Hypothalamus (tissue), 51 donors: ENCODE results near the gene SURF2.
"Not testable (repeated sequence)": the region's sequence is repeated elsewhere in the genome, so short reads cannot be mapped to it uniquely, and the experiment has no call there.

Experiments used
- DNase-seq, 51 donors: peaks; one replicate each; lab custom pipeline; 2025; lab: John Stamatoyannopoulos, UW

Gene SURF2

DNA sequence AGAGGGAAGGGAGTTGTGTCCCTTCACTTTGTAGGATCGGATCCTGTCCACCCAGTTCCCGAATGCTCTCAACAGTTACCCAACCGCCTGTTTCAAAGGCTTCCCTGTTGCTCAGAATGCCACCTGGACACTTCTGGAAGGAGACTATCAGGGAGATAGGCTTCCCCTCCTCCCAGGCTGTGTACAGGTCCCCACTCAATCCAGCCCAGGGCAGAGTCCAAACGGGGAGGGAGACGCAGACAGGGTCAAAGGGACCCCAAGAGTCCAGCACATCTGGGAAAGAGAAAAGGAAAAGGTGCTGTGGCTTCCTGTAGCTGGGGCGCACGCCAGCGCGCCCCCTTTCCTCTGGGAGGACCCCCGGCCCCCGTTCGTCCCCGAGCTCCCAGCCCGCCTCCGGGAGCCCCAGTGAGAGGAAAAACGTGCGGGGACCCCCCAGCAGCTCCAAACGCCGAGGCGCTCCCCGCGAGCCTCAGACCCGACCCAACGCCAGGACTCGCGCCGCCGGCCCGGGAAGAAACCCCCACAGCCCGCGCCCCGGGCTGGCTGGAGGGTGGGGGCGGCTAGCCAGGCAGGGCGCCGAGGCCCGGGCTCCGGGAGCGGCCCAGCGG is 18.9 kb downstream of the SURF2 start:
- peak in 1 of 51 donors; percentile 28 for DNase-seq

DNA sequence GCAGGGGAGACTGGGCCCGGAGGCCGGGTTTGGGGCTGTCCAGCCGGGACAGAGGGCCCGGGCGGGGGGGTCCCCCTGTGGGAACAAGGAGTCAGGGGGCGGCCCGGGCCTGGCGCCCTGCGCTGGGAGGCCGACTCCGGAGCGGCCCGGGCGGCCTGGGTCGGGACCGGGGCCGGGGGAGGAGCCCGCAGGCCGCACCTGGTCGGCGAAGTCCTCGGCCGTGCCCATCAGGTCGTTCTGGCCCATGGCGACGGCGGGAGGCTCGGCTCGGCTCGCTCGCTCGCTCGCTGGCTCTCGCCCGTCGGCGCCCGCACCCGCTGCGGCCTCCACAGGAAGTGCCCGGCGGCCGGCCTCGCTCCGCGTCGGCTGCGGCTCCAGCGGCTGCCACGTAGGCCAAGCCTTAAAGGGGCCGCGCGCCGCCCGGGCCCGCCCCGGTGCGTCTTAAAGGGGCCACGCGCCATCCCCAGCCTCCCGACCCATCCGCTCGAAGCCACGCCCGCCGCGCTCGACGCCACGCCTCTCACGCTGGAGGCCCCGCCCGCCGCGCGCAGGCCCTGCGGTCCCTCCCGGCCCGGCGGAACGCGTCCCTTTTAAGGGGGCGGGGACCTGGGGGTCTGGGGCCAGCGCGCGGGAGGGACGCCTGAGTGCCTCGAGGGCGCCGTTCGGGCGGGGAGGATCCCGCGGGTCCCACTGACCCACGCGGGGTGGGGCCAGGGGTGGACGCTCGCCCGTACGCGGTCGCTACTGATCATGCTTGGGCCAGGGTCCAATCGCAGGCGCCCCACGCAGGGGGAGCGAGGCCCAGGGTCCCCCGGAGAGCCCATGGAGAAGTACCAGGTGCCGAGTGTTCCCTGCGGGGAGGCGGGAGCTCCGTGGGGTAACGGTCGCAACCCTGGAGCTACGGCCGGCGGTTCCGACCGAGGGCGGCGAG is 19.6 kb downstream of the SURF2 start, which contains the start of the genes STKLD1 and SURF4:
Gene STKLD1, plus strand, starts transcription at position 643 of the 931 bp plus-strand sequence. Its CDS starts 108 bp downstream, at position 751.
Gene SURF4, minus strand, starts transcription at position 337 of the 931 bp plus-strand sequence. Its CDS starts 91 bp downstream, at position 246.
- DNase-seq: peak in 50 of 51 donors; percentile 46 to 98 (median 91)

DNA sequence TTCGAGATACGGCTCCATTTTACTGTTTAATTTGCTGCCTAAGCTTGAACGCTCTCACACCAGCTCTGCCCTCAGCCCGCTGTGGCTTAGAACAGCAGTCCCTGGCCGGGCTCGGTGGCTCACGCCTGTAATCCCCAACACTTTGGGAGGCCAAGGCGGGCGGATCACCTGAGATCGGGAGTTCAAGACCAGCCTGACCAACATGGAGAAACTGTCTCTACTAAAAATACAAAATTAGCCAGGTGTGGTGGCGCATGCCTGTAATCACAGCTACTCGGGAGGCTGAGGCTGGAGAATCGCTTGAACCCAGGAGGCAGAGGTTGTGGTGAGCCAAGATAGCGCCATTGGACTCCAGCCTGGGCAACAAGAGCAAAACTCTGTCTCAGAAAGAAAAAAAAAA is 20.9 kb downstream of the SURF2 start:
- DNase-seq: not testable (repeated sequence)

DNA sequence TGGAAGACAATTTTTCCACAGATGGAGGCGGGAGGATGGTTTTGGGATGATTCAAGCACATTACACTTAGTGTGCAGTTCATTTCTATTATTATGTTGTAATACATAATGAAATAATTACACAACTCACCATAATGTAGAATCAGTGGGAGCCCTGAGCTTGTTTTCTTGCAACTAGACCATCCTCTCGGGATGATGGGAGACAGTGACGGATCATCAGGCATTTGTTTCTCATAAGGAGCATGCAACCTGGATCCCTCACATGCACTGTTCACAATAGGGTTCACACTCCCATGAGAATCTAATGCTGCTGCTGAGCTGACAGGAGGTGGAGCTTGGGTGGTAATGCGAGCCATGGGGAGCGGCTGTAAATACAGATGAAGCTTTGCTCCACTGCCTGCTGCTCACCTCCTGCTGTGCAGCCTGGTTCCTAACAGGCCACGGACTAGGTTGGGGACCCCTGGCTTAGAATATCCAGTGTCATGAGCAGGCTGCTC is 21.4 kb downstream of the SURF2 start:
- DNase-seq: no peak

DNA sequence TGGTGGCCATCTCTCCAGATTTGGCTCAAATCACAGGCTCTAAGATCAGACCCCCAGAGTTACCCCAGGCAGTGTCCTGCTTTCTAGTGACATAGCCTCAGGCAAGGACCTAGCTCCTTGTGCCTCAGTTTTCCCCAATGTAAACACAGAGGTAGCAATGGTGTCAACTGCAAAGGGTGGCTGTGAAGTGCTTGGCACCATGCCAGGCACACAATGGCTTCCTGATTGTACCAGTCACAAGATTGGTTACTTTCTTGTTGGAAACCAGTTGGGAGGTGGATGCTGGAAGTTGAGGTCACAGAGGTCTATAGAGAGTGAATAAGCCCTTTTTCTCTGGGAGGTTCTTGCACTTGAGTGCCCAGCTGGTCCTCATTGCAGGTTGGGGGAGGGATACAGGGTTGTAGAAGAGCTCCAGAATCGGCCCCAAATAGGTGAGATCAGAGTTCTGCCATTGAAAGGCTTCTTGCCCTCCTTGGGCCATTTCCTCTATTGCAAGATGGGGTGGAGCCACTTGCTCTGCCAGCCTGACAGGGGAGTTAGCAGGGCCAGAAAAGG is 22.1 kb downstream of the SURF2 start:
- no peak for DNase-seq

DNA sequence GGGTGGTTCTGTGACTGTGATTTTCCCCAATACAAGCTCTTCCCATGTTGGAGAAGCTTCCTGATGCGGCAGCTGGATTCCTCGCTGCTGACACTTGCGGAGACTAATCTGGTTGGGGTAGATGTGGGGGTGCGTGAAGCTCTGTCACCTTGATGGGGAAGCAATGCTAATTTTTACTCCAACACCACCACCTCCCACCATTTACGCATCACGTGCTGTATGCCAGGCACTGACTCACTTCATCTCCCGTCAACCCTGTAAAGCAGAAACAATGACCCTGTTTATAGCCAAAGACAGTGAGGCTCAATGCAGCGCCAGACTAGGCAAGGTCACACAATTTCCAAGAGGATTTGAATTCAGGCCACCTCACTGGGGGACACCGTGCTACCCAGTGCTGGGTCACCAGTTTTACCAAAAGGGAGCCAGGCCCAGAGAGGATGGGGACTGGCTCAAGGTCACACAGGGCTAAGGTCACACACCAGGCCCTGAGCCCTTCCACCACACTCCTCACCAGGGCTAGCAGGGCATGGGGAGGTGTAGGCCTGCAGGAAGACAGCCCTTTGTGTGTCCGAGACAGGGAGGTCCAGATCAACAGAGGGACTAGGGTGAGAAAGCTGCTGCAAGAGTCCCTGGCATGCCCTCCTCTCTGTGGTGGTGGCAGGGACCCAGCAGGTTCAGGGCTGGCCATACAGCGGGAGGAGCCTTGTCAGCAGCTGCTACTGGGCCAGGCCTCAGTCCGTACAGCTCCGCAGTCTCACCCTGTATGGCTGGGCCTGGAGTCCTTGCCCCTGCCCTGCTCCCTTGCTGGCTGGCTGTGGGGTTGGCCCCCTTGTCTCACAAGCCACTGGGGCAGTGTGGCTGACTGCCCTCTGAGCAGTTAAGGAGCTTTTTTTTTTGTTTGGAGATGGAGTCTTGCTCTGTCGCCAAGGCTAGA is 23.1 kb downstream of the SURF2 start:
- peak in 13 of 51 donors; percentile 9 to 66 (median 30) for DNase-seq

DNA sequence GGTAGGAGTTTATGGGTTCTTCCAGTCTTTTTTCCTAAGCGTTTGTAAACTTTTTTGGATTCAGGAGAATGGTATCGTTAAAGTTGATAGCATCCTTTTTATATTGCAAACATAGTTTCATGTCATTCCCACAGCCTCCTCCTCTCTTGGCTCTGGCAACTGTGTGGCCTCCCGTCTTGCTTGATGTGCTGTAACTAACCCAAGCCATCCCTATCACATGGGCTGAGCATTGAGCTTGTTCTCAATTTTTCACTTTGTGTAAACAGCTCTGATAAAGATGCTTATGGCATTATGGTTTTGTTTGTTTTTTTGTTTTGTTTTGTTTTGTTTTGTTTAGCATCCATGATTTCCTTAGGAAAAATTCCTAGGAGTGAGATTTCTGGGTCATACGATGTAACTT is 24.4 kb downstream of the SURF2 start:
- no peak for DNase-seq

DNA sequence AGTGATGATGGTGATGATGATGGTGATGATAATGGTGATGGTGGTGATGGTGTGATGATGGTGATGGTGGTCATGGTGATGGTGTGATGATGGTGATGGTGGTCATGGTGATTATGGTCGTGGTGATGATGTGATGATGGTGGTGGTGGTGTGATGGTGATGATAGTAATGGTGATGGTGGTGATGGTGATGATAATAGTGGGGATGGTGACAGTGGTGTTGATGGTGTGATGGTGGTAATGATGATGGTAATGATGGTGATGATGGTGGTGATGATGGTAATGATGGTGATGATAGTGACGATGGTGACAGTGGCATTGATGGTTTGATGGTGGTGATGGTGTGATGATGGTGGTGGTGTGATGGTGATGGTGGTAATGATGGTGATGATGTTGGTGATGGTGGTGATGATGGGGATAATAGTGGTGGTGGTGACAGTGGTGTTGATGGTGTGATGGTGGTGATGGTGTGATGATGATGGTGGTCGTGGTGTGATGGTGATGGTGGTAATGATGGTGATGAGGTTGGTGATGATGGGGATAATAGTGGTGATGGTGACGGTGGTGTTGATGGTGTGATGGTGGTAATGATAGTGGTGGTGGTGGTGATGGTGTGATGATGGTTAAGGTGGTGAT is 26.3 kb downstream of the SURF2 start:
- DNase-seq: no peak

DNA sequence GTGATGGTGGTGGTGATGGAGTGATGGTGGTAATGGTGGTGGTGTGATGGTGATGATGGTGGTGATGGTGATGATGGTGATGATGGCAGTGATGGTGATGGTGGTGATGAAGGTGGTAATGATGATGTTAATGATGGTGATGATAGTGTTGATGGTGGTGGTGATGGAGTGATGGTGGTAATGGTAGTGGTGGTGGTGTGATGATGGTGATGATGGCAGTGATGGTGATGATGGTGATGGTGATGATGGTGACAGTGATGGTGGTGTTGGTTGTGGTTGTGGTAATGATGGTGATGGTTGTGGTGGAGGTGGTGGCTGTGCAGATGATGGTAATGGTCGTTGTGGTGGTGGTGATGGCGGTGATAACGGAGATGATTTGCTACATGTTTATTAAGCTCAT is 27.1 kb downstream of the SURF2 start:
- no peak for DNase-seq

DNA sequence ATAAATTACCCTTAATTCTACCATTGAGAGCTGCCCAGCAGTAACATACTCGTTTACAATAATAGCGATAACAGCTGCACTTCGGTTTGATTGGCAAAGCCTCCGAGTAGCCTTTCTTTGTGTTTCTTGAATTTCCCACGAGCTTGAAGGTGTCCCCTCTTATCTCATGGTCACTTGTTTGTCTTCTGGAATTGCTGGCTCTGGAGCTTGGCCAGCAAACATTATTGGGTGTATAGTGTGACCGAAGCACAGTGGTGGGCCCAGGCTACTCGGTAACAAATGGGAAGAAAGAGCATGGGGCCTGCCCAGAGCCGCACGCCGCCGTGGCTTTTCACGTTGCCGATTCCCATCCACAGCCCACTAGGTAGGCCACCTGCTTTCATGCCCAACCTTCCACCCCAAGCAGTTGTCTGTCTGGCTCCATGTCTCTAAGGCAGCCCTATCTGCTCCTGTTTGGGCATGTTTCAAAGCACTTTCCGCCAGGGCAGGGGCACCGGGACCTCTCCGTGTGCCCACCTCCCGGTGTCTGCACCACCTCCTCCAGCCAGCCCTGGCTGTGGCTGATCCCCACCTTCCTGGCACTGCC is 28.5 kb downstream of the SURF2 start:
- no peak for DNase-seq

DNA sequence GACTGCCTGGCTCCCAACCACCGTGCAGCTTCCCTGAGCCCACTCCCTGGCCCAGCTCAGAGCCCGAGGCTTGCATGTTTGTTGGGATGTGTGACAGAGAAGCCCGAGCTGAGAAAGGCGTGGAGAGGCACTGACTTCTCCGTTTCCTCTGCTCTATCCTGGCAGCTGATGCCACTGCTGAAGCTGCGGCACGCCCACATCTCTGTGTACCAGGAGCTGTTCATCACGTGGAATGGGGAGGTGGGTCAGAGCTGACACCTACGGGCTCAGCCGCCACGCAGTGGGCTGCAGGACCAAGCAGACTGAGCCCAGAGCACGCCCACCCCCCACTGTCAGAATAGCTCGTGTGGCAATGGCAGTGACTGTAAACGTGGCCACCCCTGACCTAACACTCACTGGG is 29.1 kb downstream of the SURF2 start:
- peak in 1 of 51 donors; percentile 46 for DNase-seq

DNA sequence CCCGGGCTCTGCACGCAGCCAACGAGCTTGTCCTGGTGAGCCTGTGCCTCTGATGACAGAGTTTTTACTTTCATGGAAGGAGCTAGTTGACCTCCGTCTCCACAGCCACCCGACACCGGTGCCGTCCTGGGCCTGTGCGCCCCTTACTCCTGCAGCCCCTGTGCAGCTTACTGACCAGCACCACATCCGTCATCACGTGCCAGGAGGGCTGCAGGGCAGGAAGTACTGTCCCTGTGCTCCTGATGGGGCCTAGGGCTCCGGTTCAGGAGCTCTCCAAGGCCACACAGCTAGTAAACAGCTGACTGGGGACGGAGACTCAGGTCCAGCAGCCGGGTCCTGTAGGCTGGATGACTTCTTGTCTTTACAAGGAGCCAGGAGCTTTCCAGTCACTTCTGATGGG is 30.0 kb downstream of the SURF2 start:
- no peak for DNase-seq

DNA sequence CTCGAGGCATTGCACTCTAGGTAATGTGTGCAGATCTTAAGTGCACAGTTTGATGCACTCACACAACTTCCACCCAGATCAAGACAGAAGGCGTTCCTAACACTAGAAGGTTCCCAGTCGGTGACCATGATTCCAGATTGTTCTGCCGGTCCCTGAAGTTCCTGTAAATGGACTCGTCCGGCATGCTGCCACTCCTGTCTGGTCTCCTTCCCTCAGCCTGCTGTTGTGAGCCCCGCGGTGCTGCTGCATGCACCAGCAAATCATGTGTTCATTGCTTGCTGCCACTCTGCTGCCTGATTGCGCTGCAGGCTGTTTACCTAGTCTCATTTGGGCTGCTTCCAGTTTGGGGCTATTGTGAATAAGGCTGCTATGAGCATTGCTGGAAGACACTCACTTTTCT is 31.3 kb downstream of the SURF2 start:
- no peak for DNase-seq

DNA sequence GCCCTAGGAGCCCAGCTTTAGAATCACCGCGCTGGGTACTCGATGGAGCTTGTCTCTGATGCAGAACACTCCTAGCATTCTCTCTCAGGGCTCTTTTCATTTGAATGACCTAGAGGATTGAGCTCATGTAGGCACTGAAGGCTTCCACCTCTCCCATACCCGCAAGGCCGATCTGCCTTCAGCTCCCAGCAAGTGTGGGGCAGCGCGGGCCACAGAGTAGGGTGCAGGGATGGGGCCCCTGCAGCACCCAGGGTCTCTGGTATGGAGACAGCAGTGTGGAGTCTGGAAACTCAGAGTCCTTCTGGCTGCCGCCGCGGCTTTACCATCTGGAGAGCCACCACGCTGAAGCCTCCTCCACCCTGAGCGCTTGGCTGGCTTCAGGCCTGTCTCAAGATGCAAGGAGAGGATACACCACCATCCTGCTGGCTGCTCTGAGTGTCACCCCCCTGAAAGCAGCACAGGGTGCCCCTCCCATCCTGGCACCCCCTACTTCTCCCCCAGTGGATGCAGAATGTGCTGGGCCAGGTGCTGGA is 32.7 kb downstream of the SURF2 start:
- no peak for DNase-seq

DNA sequence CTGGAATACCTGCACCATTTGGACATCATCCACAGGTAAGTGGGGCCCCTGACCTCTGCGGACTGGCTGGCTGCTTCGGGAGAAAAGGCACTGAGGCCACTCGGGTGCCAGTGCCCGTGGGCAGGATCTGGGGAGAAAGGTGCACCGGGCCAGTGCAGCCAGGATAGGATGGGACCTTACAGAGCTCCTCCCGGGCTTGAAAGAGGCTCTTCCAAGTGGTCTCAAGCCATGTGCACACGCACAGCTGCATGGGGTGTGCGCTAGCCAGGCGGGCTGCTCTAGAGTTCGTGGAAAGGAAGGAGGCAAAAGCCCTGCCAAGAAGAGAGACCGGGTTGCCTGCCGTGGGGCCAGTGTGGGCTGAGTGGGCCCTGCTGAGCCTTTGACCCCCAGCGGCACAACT is 33.2 kb downstream of the SURF2 start:
- DNase-seq: no peak

DNA sequence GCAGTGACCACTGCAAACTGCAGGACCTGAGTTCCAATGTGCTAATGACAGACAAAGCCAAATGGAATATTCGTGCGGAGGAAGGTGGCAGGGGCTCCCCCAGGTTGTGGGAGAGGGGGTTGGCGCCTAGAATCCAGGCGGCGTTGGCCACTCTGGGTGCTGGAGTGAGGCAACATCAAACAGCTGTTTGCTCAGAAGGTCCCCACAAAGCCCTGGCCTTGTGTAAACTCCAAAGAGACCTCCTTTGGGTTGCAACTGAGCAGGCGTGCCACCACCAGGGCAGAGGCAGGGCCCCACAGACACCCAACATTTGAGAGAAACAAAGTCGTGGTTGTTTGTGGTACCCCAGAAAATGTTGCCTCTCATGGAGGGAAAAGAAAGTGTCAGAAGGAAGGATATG is 34.4 kb downstream of the SURF2 start:
- DNase-seq: no peak

DNA sequence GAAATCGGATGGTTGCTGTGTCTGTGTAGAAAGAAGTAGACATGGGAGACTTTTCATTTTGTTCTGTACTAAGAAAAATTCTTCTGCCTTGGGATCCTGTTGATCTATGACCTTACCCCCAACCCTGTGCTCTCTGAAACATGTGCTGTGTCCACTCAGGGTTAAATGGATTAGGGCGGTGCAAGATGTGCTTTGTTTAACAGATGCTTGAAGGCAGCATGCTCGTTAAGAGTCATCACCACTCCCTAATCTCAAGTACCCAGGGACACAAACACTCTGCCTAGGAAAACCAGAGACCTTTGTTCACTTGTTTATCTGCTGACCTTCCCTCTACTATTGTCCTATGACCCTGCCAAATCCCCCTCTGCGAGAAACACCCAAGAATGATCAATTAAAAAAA is 35.1 kb downstream of the SURF2 start:
- DNase-seq: not testable (repeated sequence)

DNA sequence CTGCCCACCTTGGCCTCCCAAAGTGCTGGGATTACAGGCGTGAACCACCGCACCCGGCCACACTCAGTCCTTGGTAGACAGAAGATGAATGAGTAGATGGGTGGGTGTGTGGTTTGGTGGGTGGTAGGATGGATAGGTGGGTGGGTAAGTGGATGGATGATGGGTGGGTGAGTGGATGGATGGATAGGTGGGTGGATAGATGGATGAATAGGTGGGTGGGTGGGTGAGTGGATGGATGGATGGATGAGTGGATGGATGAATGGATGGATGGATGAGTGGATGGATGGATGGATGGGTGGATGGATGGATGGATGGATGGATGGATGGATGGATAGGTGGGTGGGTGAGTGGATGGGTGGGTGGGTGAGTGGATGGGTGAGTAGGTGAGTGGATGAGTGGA is 36.0 kb downstream of the SURF2 start:
- not testable (repeated sequence) for DNase-seq

DNA sequence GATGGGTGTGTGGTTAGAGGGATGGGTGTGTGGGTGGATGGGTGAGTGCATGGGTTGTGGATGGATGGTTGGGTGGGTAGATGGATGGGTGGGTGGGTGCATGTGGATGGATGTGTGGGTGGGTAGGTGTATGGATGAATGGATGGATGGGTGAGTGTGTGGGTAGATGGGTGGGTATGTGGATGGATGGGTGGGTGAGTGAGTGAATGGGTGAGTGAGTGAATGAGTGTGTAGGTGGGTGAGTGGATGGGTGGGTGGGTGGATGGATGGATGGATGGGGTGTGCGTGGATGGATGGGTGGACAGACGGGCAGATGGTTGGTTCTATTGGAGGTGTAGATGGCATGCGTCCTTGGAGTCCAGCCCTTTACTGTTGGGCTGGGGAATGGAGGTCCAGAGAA is 37.0 kb downstream of the SURF2 start:
- no peak for DNase-seq
